ENCODE results near the gene TRIM52. TPM values are rescaled to one million over a fixed set of nuclear protein-coding genes. Genes with fewer than 3 reads are reported as not detected.

TRIM52 gene
- total and polyA plus RNA-seq, 2 of the 13 experiments (the other 11 are each of a cell fraction or from before 2014, with no cell fraction given) = 7.2 to 11.6 TPM

DNA sequence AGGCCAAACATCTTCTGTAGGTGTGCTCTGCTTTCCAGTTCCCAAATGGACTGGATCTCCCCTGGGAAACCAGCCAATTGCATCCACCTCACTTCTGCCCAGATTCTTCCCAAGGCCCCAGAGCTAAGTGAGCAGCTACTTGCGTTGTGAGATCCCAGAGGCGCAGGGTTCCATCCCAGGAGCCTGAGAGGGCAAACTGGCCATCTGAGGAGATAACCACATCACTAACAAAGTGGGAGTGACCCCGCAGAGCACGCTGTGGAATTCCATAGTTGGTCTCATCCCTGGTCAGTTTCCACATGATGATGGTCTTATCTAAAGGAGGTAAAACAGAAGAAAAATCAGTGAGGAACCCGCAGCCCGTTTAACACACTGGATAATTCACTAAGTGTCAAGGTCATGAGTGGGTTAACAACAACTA is 18.9 kb downstream of the TRIM52 start:
- ChIA-PET POLR2A (interaction anchor here (3.2 to 8.4 kb wide), 4 partner anchors 8 to 52 kb away, joined by 13 to 102 read pairs (median 56); partner anchors contain the start of genes TRIM41 and TRIM52), CTCF (ENCODE audit: low intra/inter-chr PET ratio, low total read pairs) (no interaction called here)
- peaks cover 54% of the 10 kb centered on the region for H4K20me1 ChIP-seq (ENCODE audit: insufficient read depth, low read length)
- H3K36me3 ChIP-seq (replicated peaks in 1 of 2; ENCODE audit: control insufficient read depth in 1 of 2, insufficient read depth in 2 of 2, low read length in 2 of 2) = peaks cover 19 to 51% of the 10 kb centered on the region in 2 experiments
- H3K27me3 ChIP-seq (ENCODE audit: control insufficient read depth in 1 of 2, insufficient read depth in 2 of 2, low read length in 2 of 2) = no peaks in the 10 kb centered on the region; a peak in 1 of 5 replicates
- H3K9ac ChIP-seq (ENCODE audit: insufficient read depth, low read depth, low read length) = peak overlapping the region; percentile 96
- no peaks in the 10 kb centered on the region for H3K9me3 ChIP-seq (ENCODE audit: low read length)
- H3K79me2 ChIP-seq (ENCODE audit: insufficient read depth, low read length) = peaks cover 49% of the 10 kb centered on the region
- H2AFZ ChIP-seq (ENCODE audit: low read length) = no peak overlapping the region
- H3K4me2 ChIP-seq (ENCODE audit: low read depth, low read length) = peak overlapping the region; percentile 93
- H3K27ac ChIP-seq (ENCODE audit: extremely low read length, insufficient read depth, low read length) = peak overlapping the region; percentile 98
- no peak for FAIRE-seq
- in situ Hi-C loops (cut with HindIII; ENCODE audit: extremely low pct_ligation_motif_present, low pct_unique_long_range_greater_than_20kb) = no loop called here
- H3K4me1 ChIP-seq (ENCODE audit: insufficient read depth, low read length) = peaks cover 42% of the 10 kb centered on the region
- ATAC-seq = no peak
- intact Hi-C loops (cut with micrococcal nuclease; ENCODE audit: unreplicated experiment) = no loop called here
- peak overlapping the region; percentile 91 to 94 (median 92) for H3K4me3 ChIP-seq (replicated peaks in 1 of 3; ENCODE audit: insufficient read depth in 1 of 3, low read depth in 2 of 3, low read length in 3 of 3)
- BruUV-seq (replicated peaks) = no TSS peak
- TF ChIP-seq, protein P1, sequence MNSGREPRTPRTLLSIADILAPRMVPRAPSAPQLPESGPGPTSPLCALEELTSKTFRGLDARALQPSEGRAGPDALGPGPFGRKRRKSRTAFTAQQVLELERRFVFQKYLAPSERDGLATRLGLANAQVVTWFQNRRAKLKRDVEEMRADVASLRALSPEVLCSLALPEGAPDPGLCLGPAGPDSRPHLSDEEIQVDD (CRISPR knock-in tag; IDR thresholded peaks at IDR 0.05; ENCODE audit: borderline replicate concordance) = no peak
- TF ChIP-seq, protein P2, sequence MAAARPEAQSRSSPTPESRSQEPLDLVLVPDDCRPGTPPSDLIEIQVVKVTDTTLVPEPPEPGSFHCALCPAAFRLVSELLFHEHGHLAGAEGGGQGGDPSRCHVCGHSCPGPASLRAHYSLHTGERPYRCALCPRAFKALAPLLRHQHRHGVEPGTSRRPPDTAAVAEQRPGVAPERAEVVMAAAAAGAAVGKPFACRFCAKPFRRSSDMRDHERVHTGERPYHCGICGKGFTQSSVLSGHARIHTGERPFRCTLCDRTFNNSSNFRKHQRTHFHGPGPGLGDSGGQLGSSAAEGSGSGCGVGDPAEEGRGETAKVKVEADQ (CRISPR knock-in tag; IDR thresholded peaks at IDR 0.05; ENCODE audit: borderline replicate concordance) = no peak
- TF ChIP-seq CCAR2 (optimal IDR thresholded peaks at IDR 0.05; ENCODE audit: low read depth, low read length) (peak; percentile 37), SMAD3 (CRISPR knock-in tag; IDR thresholded peaks at IDR 0.05) (peak; percentile 13; the same call in 1 of the 2 replicates), ZNF232 (CRISPR knock-in tag; IDR thresholded peaks at IDR 0.05; ENCODE audit: borderline replicate concordance) (no peak), HDAC1 (CRISPR knock-in tag; IDR thresholded peaks at IDR 0.05) (peak; percentile 5; the same call in 1 of the 2 replicates), ZNF556 (CRISPR knock-in tag; IDR thresholded peaks at IDR 0.05; ENCODE audit: borderline replicate concordance) (peak; percentile 28; the same call in 1 of the 2 replicates), HNF1A (IDR thresholded peaks at IDR 0.05; ENCODE audit: low read depth) (no peak), HNF1A (CRISPR knock-in tag; IDR thresholded peaks at IDR 0.05; ENCODE audit: borderline replicate concordance) (0 out of 2 replicates have a peak, but pooled peaks have one; percentile 8), ZNF652 (CRISPR knock-in tag; IDR thresholded peaks at IDR 0.05; ENCODE audit: borderline replicate concordance, low read depth) (peak; percentile 65), ZNF558 (CRISPR knock-in tag; IDR thresholded peaks at IDR 0.05; ENCODE audit: borderline replicate concordance) (no peak), MAFG (CRISPR knock-in tag; IDR thresholded peaks at IDR 0.05) (no peak), NR2C2 (CRISPR knock-in tag; IDR thresholded peaks at IDR 0.05; ENCODE audit: borderline replicate concordance) (0 out of 2 replicates have a peak, but pooled peaks have one; percentile 7)
- TF ChIP-seq, protein P3, sequence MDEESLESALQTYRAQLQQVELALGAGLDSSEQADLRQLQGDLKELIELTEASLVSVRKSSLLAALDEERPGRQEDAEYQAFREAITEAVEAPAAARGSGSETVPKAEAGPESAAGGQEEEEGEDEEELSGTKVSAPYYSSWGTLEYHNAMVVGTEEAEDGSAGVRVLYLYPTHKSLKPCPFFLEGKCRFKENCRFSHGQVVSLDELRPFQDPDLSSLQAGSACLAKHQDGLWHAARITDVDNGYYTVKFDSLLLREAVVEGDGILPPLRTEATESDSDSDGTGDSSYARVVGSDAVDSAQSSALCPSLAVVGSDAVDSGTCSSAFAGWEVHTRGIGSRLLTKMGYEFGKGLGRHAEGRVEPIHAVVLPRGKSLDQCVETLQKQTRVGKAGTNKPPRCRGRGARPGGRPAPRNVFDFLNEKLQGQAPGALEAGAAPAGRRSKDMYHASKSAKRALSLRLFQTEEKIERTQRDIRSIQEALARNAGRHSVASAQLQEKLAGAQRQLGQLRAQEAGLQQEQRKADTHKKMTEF (CRISPR knock-in tag; IDR thresholded peaks at IDR 0.05) = 0 out of 2 replicates have a peak, but pooled peaks have one; percentile 8
- TF ChIP-seq, protein P4, sequence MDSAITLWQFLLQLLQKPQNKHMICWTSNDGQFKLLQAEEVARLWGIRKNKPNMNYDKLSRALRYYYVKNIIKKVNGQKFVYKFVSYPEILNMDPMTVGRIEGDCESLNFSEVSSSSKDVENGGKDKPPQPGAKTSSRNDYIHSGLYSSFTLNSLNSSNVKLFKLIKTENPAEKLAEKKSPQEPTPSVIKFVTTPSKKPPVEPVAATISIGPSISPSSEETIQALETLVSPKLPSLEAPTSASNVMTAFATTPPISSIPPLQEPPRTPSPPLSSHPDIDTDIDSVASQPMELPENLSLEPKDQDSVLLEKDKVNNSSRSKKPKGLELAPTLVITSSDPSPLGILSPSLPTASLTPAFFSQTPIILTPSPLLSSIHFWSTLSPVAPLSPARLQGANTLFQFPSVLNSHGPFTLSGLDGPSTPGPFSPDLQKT (CRISPR knock-in tag; IDR thresholded peaks at IDR 0.05; ENCODE audit: borderline replicate concordance) = no peak
- no peak for DNase-seq (ENCODE audit: low spot score)
- WGBS (ENCODE audit: low lambda C conversion rate) = 21% methylated on average over 6 of the region's 6 CpGs

Data from HepG2 (cell line).